ENCODE data around the gene MIS18BP1.

Gene MIS18BP1

GRCh38 chr14:45247427-45247826, 5.6 kb downstream of the MIS18BP1 start:
- H2AFZ ChIP-seq = no peak overlapping the region
- H3K4me2 ChIP-seq (ENCODE audit: low read length) = no peak overlapping the region
- no peak overlapping the region for H3K9ac ChIP-seq
- no peak overlapping the region for H3K4me3 ChIP-seq (ENCODE audit: low read depth, low read length)
- H3K27me3 ChIP-seq (ENCODE audit: control insufficient read depth, insufficient read depth, low read length) = no peaks in the 10 kb centered on the region
- no peaks in the 10 kb centered on the region for H3K36me3 ChIP-seq (ENCODE audit: control insufficient read depth, insufficient read depth, low read length)
- TF ChIP-seq CTCF (IDR thresholded peaks at IDR 0.05) = no peak
- H3K79me2 ChIP-seq = no peaks in the 10 kb centered on the region
- no peaks in the 10 kb centered on the region for H3K4me1 ChIP-seq
- H3K27ac ChIP-seq = no peak overlapping the region
- H3K9me3 ChIP-seq (ENCODE audit: control insufficient read depth, low read length) = no peaks in the 10 kb centered on the region

- no peak overlapping the region for H3K9ac ChIP-seq
- no peaks in the 10 kb centered on the region for H3K36me3 ChIP-seq (ENCODE audit: control insufficient read depth, insufficient read depth, low read length)
- no peak overlapping the region for H3K27ac ChIP-seq
- no peak overlapping the region for H3K4me3 ChIP-seq (ENCODE audit: low read depth, low read length)
- no peaks in the 10 kb centered on the region for H3K79me2 ChIP-seq
- no peaks in the 10 kb centered on the region for H3K27me3 ChIP-seq (ENCODE audit: control insufficient read depth, insufficient read depth, low read length)
- no peak for TF ChIP-seq CTCF (IDR thresholded peaks at IDR 0.05)
- no peak overlapping the region for H3K4me2 ChIP-seq (ENCODE audit: low read length)
- no peak overlapping the region for H2AFZ ChIP-seq
- no peaks in the 10 kb centered on the region for H3K4me1 ChIP-seq
- no peaks in the 10 kb centered on the region for H3K9me3 ChIP-seq (ENCODE audit: control insufficient read depth, low read length)
These were observed 6.3 kb downstream of the MIS18BP1 start for GRCh38 chr14:45246691-45247090.

GRCh38 chr14:45246151-45246550, 6.9 kb downstream of the MIS18BP1 start:
- Histone ChIP-seq H3K4me3 (ENCODE audit: low read depth, low read length) (no peak overlapping the region), H2AFZ (no peak overlapping the region), H3K9ac (no peak overlapping the region), H3K4me1 (no peaks in the 10 kb centered on the region), H3K79me2 (no peaks in the 10 kb centered on the region), H3K4me2 (ENCODE audit: low read length) (no peak overlapping the region), H3K9me3 (ENCODE audit: control insufficient read depth, low read length) (no peaks in the 10 kb centered on the region), H3K27ac (no peak overlapping the region), H3K27me3 (ENCODE audit: control insufficient read depth, insufficient read depth, low read length) (no peaks in the 10 kb centered on the region), H3K36me3 (ENCODE audit: control insufficient read depth, insufficient read depth, low read length) (no peaks in the 10 kb centered on the region)
- TF ChIP-seq CTCF (IDR thresholded peaks at IDR 0.05) = no peak

- no peak overlapping the region for H3K4me2 ChIP-seq (ENCODE audit: low read length)
- H2AFZ ChIP-seq = no peak overlapping the region
- no peaks in the 10 kb centered on the region for H3K36me3 ChIP-seq (ENCODE audit: control insufficient read depth, insufficient read depth, low read length)
- no peaks in the 10 kb centered on the region for H3K79me2 ChIP-seq
- no peak overlapping the region for H3K27ac ChIP-seq
- H3K9me3 ChIP-seq (ENCODE audit: control insufficient read depth, low read length) = no peaks in the 10 kb centered on the region
- no peak overlapping the region for H3K9ac ChIP-seq
- no peak overlapping the region for H3K4me3 ChIP-seq (ENCODE audit: low read depth, low read length)
- no peaks in the 10 kb centered on the region for H3K27me3 ChIP-seq (ENCODE audit: control insufficient read depth, insufficient read depth, low read length)
- TF ChIP-seq CTCF (IDR thresholded peaks at IDR 0.05) = no peak
- no peaks in the 10 kb centered on the region for H3K4me1 ChIP-seq
These were observed 10.3 kb downstream of the MIS18BP1 start for GRCh38 chr14:45242706-45243105.

GRCh38 chr14:45238988-45239387, 14.0 kb downstream of the MIS18BP1 start:
- H3K27ac ChIP-seq = no peak overlapping the region
- H3K36me3 ChIP-seq (ENCODE audit: control insufficient read depth, insufficient read depth, low read length) = no peaks in the 10 kb centered on the region
- TF ChIP-seq CTCF (IDR thresholded peaks at IDR 0.05) = no peak
- H3K4me1 ChIP-seq = no peaks in the 10 kb centered on the region
- no peak overlapping the region for H2AFZ ChIP-seq
- H3K9me3 ChIP-seq (ENCODE audit: control insufficient read depth, low read length) = no peaks in the 10 kb centered on the region
- no peaks in the 10 kb centered on the region for H3K27me3 ChIP-seq (ENCODE audit: control insufficient read depth, insufficient read depth, low read length)
- H3K79me2 ChIP-seq = no peaks in the 10 kb centered on the region
- H3K9ac ChIP-seq = no peak overlapping the region
- H3K4me2 ChIP-seq (ENCODE audit: low read length) = no peak overlapping the region
- no peak overlapping the region for H3K4me3 ChIP-seq (ENCODE audit: low read depth, low read length)

Data from parathyroid adenoma (tissue), 2 donors.